Endothelial cell of umbilical vein (primary cell): ENCODE data around the gene WFIKKN2. TPM values are rescaled to one million over a fixed set of nuclear protein-coding genes. Genes with fewer than 3 reads are reported as not detected.

ENCODE experiments used
- BruUV-seq: library from RNA; stranded (reverse); fragments of 400-500 nt; replicated peaks from 2 replicates; lab custom pipeline; 2021; lab: Mats Ljungman, UMichigan
- CTCF ChIA-PET: fragments of 300-600, 350-600 bp; sonication (Branson Sonifier 250); formaldehyde crosslinking; loops from one replicate; lab custom pipeline; 2021; ENCODE audit warnings: antibody characterized with exemption, inconsistent platforms; lab: Charles Lee
- POLR2A ChIA-PET: fragments of 300-600, 350-600 bp; sonication (Branson Sonifier 250); formaldehyde crosslinking; loops from one replicate; lab custom pipeline; 2021; ENCODE audit warnings: antibody characterized with exemption, inconsistent platforms; lab: Charles Lee
- DNase-seq: peaks from one replicate; pipeline ENCODE4 v3.0.0-alpha.2; 2011; ENCODE audit warnings: low read depth, low spot score
- FAIRE-seq: peaks from 2 replicates; lab custom pipeline; 2011; peaks lifted over from hg19 to GRCh38; lab: Jason Lieb, UNC
- H2AFZ ChIP-seq: 2 replicates; pipeline ENCODE4 v1.6.0; 2012; ENCODE audit warnings: low read depth, low read length, control low read depth, inconsistent platforms
- H3K27ac ChIP-seq: 2 replicates; pipeline ENCODE4 v1.5.1; 2011; ENCODE audit warnings: low read depth, mild to moderate bottlenecking, control low read depth, low read length, moderate library complexity; ENCODE audit not compliant: insufficient read depth
- H3K27me3 ChIP-seq, 2 experiments: 2 replicates each; pipeline versions ENCODE4 v1.6.0 to v1.6.1; 2011; ENCODE audit warnings: low read length in 2 of 2, mixed read lengths in 1 of 2; ENCODE audit not compliant: control insufficient read depth in 2 of 2, insufficient read depth in 2 of 2
- H3K36me3 ChIP-seq, 2 experiments: 2 replicates in 1 of 2; 3 replicates in 1 of 2; pipeline ENCODE4 v1.5.1; 2011; ENCODE audit warnings: low read length in 2 of 2, mild to moderate bottlenecking in 1 of 2, moderate library complexity in 1 of 2; ENCODE audit not compliant: control insufficient read depth in 2 of 2, insufficient read depth in 2 of 2; ENCODE audit errors: extremely low read depth in 1 of 2
- H3K4me1 ChIP-seq: 3 replicates; pipeline ENCODE4 v1.5.1; 2011; ENCODE audit warnings: mild to moderate bottlenecking, low read length; ENCODE audit not compliant: control insufficient read depth, insufficient read depth; ENCODE audit errors: extremely low read depth
- H3K4me2 ChIP-seq: 2 replicates; pipeline ENCODE4 v1.6.1; 2011; ENCODE audit warnings: low read length, control low read depth, mixed read lengths; ENCODE audit not compliant: insufficient read depth
- H3K4me3 ChIP-seq, 3 experiments: fragments of 200-600 bp in 1 of 3; sonication (generic), shearing (Covaris generic) in 1 of 3; replicated peaks in 1 of 3; 2 replicates each; pipeline ENCODE4 v1.5.1; 2011 to 2016; ENCODE audit warnings: control low read depth in 3 of 3, low read length in 3 of 3, mild to moderate bottlenecking in 2 of 3, inconsistent platforms in 1 of 3, low read depth in 1 of 3, moderate library complexity in 1 of 3; ENCODE audit not compliant: insufficient read depth in 1 of 3
- H3K79me2 ChIP-seq: 2 replicates; pipeline ENCODE4 v1.6.0; 2012; ENCODE audit warnings: low read length, inconsistent platforms; ENCODE audit not compliant: control insufficient read depth, insufficient read depth
- H3K9ac ChIP-seq: replicated peaks from 2 replicates; pipeline ENCODE3; 2011; ENCODE audit warnings: low read length, control low read depth; ENCODE audit not compliant: insufficient read depth; ENCODE audit errors: extremely low read depth
- H3K9me1 ChIP-seq: replicated peaks from 3 replicates; pipeline ENCODE4 v1.6.0; 2011; ENCODE audit warnings: mild to moderate bottlenecking, low read length; ENCODE audit not compliant: control insufficient read depth, insufficient read depth; ENCODE audit errors: extremely low read depth
- H3K9me3 ChIP-seq: replicated peaks from 2 replicates; pipeline ENCODE4 v1.5.1; 2012; ENCODE audit warnings: low read length, inconsistent platforms; ENCODE audit not compliant: control insufficient read depth, insufficient read depth
- H4K20me1 ChIP-seq: replicated peaks from 2 replicates; pipeline ENCODE3; 2011; ENCODE audit warnings: mild to moderate bottlenecking, low read length; ENCODE audit not compliant: control insufficient read depth, insufficient read depth; ENCODE audit errors: extremely low read depth
- CTCF ChIP-seq, 2 donors: IDR thresholded peaks; 1 replicate in 1 of 2; 2 replicates in 1 of 2; pipeline ENCODE4 v1.5.1; 2011; ENCODE audit warnings: low read length in 2 of 2, mild to moderate bottlenecking in 2 of 2, moderate library complexity in 2 of 2, control low read depth in 1 of 2, inconsistent platforms in 1 of 2, low read depth in 1 of 2; ENCODE audit not compliant: insufficient read depth in 1 of 2; ENCODE audit errors: extremely low read depth in 1 of 2
- EZH2 ChIP-seq: IDR thresholded peaks from 2 replicates; pipeline ENCODE4 v1.6.1; 2012; ENCODE audit warnings: borderline replicate concordance, low read depth, mild to moderate bottlenecking, moderate library complexity, low read length, inconsistent platforms; ENCODE audit not compliant: severe bottlenecking
- FOS ChIP-seq: IDR thresholded peaks from 2 replicates; pipeline ENCODE4 v1.6.1; 2011; ENCODE audit warnings: mild to moderate bottlenecking, low read length, moderate library complexity, borderline replicate concordance; ENCODE audit not compliant: insufficient read depth
- GATA2 ChIP-seq: IDR thresholded peaks from 2 replicates; pipeline ENCODE4 v1.7.0; 2011; ENCODE audit warnings: low read depth, mild to moderate bottlenecking, moderate library complexity, mixed read lengths, low read length; ENCODE audit not compliant: insufficient read length, insufficient read depth
- JUN ChIP-seq: IDR thresholded peaks from 2 replicates; pipeline ENCODE4 v1.6.1; 2011; ENCODE audit warnings: borderline replicate concordance, low read depth; ENCODE audit not compliant: insufficient read length, insufficient read depth
- MAX ChIP-seq: IDR thresholded peaks from 2 replicates; pipeline ENCODE4 v1.6.1; 2011; ENCODE audit not compliant: insufficient read depth, insufficient read length
- MYC ChIP-seq: IDR thresholded peaks from one replicate; pipeline ENCODE4 v1.6.1; 2011; ENCODE audit warnings: mild to moderate bottlenecking, low read depth, low read length
- POLR2A ChIP-seq: IDR thresholded peaks from 2 replicates; pipeline ENCODE4 v1.6.1; 2012; ENCODE audit warnings: low read depth, mild to moderate bottlenecking, control low read depth, low read length
- POLR2AphosphoS5 ChIP-seq: IDR thresholded peaks from 2 replicates; pipeline ENCODE4 v1.6.1; 2012; ENCODE audit warnings: low read depth, mild to moderate bottlenecking, control low read depth, low read length, moderate library complexity; ENCODE audit not compliant: insufficient read depth
- dilution Hi-C: fragments of 300-500 bp; cut with MboI; formaldehyde crosslinking; loops from one replicate; pipeline ENCODE4 v1.15.0; 2019; ENCODE audit warnings: low sequenced_read_pairs; ENCODE audit not compliant: extremely low pct_ligation_motif_present
- intact Hi-C: fragments of 100-400 bp; cut with micrococcal nuclease; formaldehyde crosslinking; loops from one replicate; pipeline ENCODE4 v1.10.0; 2022
- polyA plus RNA-seq, 4 experiments: library from polyadenylated mRNA; depleted of rRNA in 3 of 4; stranded (reverse) in 3 of 4; unstranded in 1 of 4; fragments of >200 nt; gene quantifications; 2 replicates each; pipeline versions ENCODE4 v1.2.1 to v1.2.3, GENCODE V29; 2011 to 2012; ENCODE audit warnings: missing spikeins in 1 of 4
- total RNA-seq: library from RNA; stranded (reverse); gene quantifications from 2 replicates; pipeline ENCODE4 v1.2.3, GENCODE V29; 2021

WFIKKN2 gene
- total and polyA plus RNA-seq, 2 donors (not counting 3 experiments of a cell fraction or from before 2014, with no cell fraction given) = 0.03 TPM; not detected in 1

- no peak for TF ChIP-seq MAX
- no peak for TF ChIP-seq POLR2A
- no peak for TF ChIP-seq POLR2AphosphoS5
- TF ChIP-seq JUN = no peak
- no peak for TF ChIP-seq EZH2
- TF ChIP-seq CTCF (IDR thresholded peaks at IDR 0.05; ENCODE audit: extremely low read depth in 1 of 2, insufficient read depth in 1 of 2, low read depth in 1 of 2, low read length in 2 of 2) = no peak
- TF ChIP-seq MYC = no peak
- TF ChIP-seq GATA2 = no peak
- TF ChIP-seq FOS = no peak
- no peak for FAIRE-seq
- Histone ChIP-seq H3K9me3 (no peaks in the 10 kb centered on the region), H3K9ac (no peak overlapping the region), H3K27ac (no peak overlapping the region), H3K9me1 (no peaks in the 10 kb centered on the region), H3K4me2 (no peak overlapping the region), H3K79me2 (no peaks in the 10 kb centered on the region), H4K20me1 (no peaks in the 10 kb centered on the region), H3K36me3 (no peaks in the 10 kb centered on the region), H3K27me3 (peaks cover 7 to 16% of the 10 kb centered on the region in 2 experiments), H3K4me1 (peaks cover 10% of the 10 kb centered on the region), H2AFZ (no peak overlapping the region), H3K4me3 (no peak overlapping the region)
- POLR2A ChIA-PET = no interaction called here
- BruUV-seq = no TSS peak
- intact Hi-C loops = loop anchor here (5.0 kb wide), 1 partner anchor 302 kb away; the partner anchor contains the start of gene NME1
- CTCF ChIA-PET = interaction anchor here (1.0 to 7.6 kb wide), 3 partner anchors 8 to 103 kb away, joined by 3 to 343 read pairs (median 125); partner anchors contain the start of gene TOB1
- no peak for DNase-seq
- dilution Hi-C loops = no loop called here
Measured at GRCh38 chr17:50850640-50851039, 15.3 kb downstream of the WFIKKN2 start.
